CD4-positive, alpha-beta T cell (primary cell): ENCODE results near the gene LRRC46. TPM values are rescaled to one million over a fixed set of nuclear protein-coding genes. Genes with fewer than 3 reads are reported as not detected.
A peak's percentile ranks its signal among the peaks of the same experiment; 100 is the strongest.

Experiments
- ATAC-seq: fragments of 200-7000 bp; cut with Tn5 transposase; one replicate; pipeline ENCODE4 v1.10.0; 2022; ENCODE audit warnings: mild to moderate bottlenecking; ENCODE audit not compliant: poor library complexity
- CTCF ChIA-PET: fragments of 350-600 bp; sonication (Branson Sonifier 250); formaldehyde crosslinking; loops from one replicate; lab custom pipeline; 2021; ENCODE audit warnings: antibody characterized with exemption, inconsistent platforms; lab: Charles Lee
- POLR2A ChIA-PET: fragments of 350-600 bp; sonication (Branson Sonifier 250); formaldehyde crosslinking; loops from one replicate; lab custom pipeline; 2021; ENCODE audit warnings: antibody characterized with exemption, inconsistent platforms; lab: Charles Lee
- DNase-seq, 14 experiments: peaks; one replicate each; pipeline ENCODE4 v3.0.0-alpha.2; 2013 to 2020; ENCODE audit warnings: mixed read lengths in 2 of 14
- H3K27ac ChIP-seq, 2 donors: one replicate each; pipeline versions ENCODE4 v1.5.1 to v1.7.0; 2013; ENCODE audit warnings: low read length in 2 of 2, low read depth in 1 of 2, mild to moderate bottlenecking in 1 of 2
- H3K27me3 ChIP-seq, 2 experiments: 1 replicate in 1 of 2; 2 replicates in 1 of 2; pipeline versions ENCODE4 v1.6.1 to v1.7.0; 2013; ENCODE audit warnings: low read length in 2 of 2, control low read depth in 1 of 2, mild to moderate bottlenecking in 1 of 2, moderate library complexity in 1 of 2; ENCODE audit not compliant: insufficient read depth in 2 of 2, control insufficient read depth in 1 of 2
- H3K36me3 ChIP-seq: one replicate; pipeline ENCODE4 v1.6.1; 2013; ENCODE audit warnings: low read length, control low read depth; ENCODE audit not compliant: insufficient read depth
- H3K4me1 ChIP-seq: one replicate; pipeline ENCODE4 v1.6.1; 2013; ENCODE audit warnings: low read length, control low read depth; ENCODE audit not compliant: insufficient read depth
- H3K4me3 ChIP-seq: one replicate; pipeline ENCODE4 v1.5.1; 2013; ENCODE audit warnings: mild to moderate bottlenecking, low read length, moderate library complexity
- H3K9me3 ChIP-seq, 2 experiments: 1 replicate in 1 of 2; 2 replicates in 1 of 2; pipeline versions ENCODE4 v1.6.1 to v1.7.0; 2013; ENCODE audit warnings: low read length in 2 of 2, mild to moderate bottlenecking in 2 of 2, control low read depth in 1 of 2, moderate library complexity in 1 of 2; ENCODE audit not compliant: control insufficient read depth in 1 of 2, insufficient read depth in 1 of 2
- H3K27ac Mint-ChIP-seq: one replicate; pipeline ENCODE4 v1.8.0; 2020; ENCODE audit warnings: mixed read lengths
- H3K27me3 Mint-ChIP-seq: one replicate; pipeline ENCODE4 v1.8.0; 2021; ENCODE audit warnings: mixed read lengths
- H3K36me3 Mint-ChIP-seq: one replicate; pipeline ENCODE4 v1.8.0; 2021; ENCODE audit warnings: low read depth, mixed read lengths
- H3K4me1 Mint-ChIP-seq: one replicate; pipeline ENCODE4 v1.8.0; 2021; ENCODE audit warnings: low read depth, mixed read lengths
- H3K4me3 Mint-ChIP-seq: one replicate; pipeline ENCODE4 v1.8.0; 2020; ENCODE audit warnings: mild to moderate bottlenecking, mixed read lengths
- H3K9me3 Mint-ChIP-seq: one replicate; pipeline ENCODE4 v1.8.0; 2020; ENCODE audit warnings: mixed read lengths
- CTCF ChIP-seq: fragments of 200-600 bp; IDR thresholded peaks from one replicate; pipeline ENCODE4 v1.8.0; 2022; ENCODE audit warnings: antibody characterized with exemption, mild to moderate bottlenecking
- intact Hi-C, 2 experiments: fragments of 100-400 bp; cut with DNase I in 1 of 2; cut with micrococcal nuclease in 1 of 2; formaldehyde crosslinking; loops; one replicate each; pipeline versions ENCODE4 v1.15.1 to v1.9.0; 2023 to 2025; cut with DNase I, micrococcal nuclease
- total RNA-seq, 174 experiments: library from RNA in 2 of 174; stranded (reverse) in 2 of 174; gene quantifications; one replicate each; pipeline ENCODE4 v1.2.3 and lab custom pipeline; 2021 to 2026

LRRC46 gene
- total RNA-seq, 2 experiments from 2014 or later: 0.42 to 0.85 TPM

GRCh38 chr17:47884905-47885730, 53.6 kb downstream of the LRRC46 start:
- Mint-ChIP-seq H3K27me3 (no peaks in the 10 kb centered on the region), H3K27ac (no peak overlapping the region), H3K4me1 (peaks cover 40% of the 10 kb centered on the region), H3K36me3 (no peaks in the 10 kb centered on the region), H3K4me3 (no peak overlapping the region), H3K9me3 (no peaks in the 10 kb centered on the region)
- no peaks in the 10 kb centered on the region for H3K27me3 ChIP-seq
- H3K27ac ChIP-seq: no peak overlapping the region
- no peaks in the 10 kb centered on the region for H3K36me3 ChIP-seq
- no peak for TF ChIP-seq CTCF
- no peak overlapping the region for H3K4me3 ChIP-seq
- CTCF ChIA-PET: interaction anchor here (1.9 to 2.2 kb wide), 3 partner anchors 38 to 44 kb away, joined by 6 to 10 read pairs (median 8); partner anchors contain the start of gene SCRN2
- peak in 5 of 14 experiments; percentile 6 to 40 (median 35) for DNase-seq
- peak; percentile 42 for ATAC-seq
- intact Hi-C loops: no loop called here
- POLR2A ChIA-PET: interaction anchor here (0.7 to 3.3 kb wide), 6 partner anchors 10 to 86 kb away, joined by 3 to 14 read pairs (median 3); partner anchors contain the start of genes CDK5RAP3, SCRN2 and SP2
- no peaks in the 10 kb centered on the region for H3K9me3 ChIP-seq
- peaks cover 45% of the 10 kb centered on the region for H3K4me1 ChIP-seq

Other genes with a start within 250 kb of the LRRC46 start
- 100 to 1,000 TPM; 145 to 151 TPM for gene KPNB1, start 181.8 kb upstream of the LRRC46 start, total RNA-seq
- gene TBKBP1, start 137.5 kb upstream of the LRRC46 start, total RNA-seq: 1 to 10 TPM; 2.4 to 3.0 TPM
- 10 to 100 TPM; 10.6 to 12.3 TPM for gene TBX21, start 98.4 kb upstream of the LRRC46 start, total RNA-seq
- gene OSBPL7, start 9.9 kb upstream of the LRRC46 start, total RNA-seq: 10 to 100 TPM; 30.1 to 30.8 TPM
- 10 to 100 TPM; 49.0 to 51.4 TPM for gene MRPL10, start 129 bp upstream of the LRRC46 start, total RNA-seq
- 10 to 100 TPM; 15.3 to 17.2 TPM for gene SCRN2, start 9.6 kb downstream of the LRRC46 start, total RNA-seq
- gene SP6, start 19.5 kb downstream of the LRRC46 start, total RNA-seq: under 1 TPM; 0.17 to 0.27 TPM
- 10 to 100 TPM; 19.9 to 21.5 TPM for gene SP2, start 64.6 kb downstream of the LRRC46 start, total RNA-seq
- 1 to 10 TPM; 2.2 to 2.4 TPM for gene PNPO, start 109.9 kb downstream of the LRRC46 start, total RNA-seq
- not detected for gene PRR15L, start 126.2 kb downstream of the LRRC46 start, total RNA-seq
- 100 to 1,000 TPM; 206 to 224 TPM for gene CDK5RAP3, start 139.4 kb downstream of the LRRC46 start, total RNA-seq
- gene COPZ2, start 206.1 kb downstream of the LRRC46 start, total RNA-seq: under 1 TPM; 0.47 to 0.88 TPM
- 10 to 100 TPM; 28.1 to 30.6 TPM for gene NFE2L1, start 216.7 kb downstream of the LRRC46 start, total RNA-seq